ENCODE data around the gene RNASE13.
"Not testable (repeated sequence)": the region's sequence is repeated elsewhere in the genome, so short reads cannot be mapped to it uniquely, and the experiment has no call there.

Gene RNASE13

DNA sequence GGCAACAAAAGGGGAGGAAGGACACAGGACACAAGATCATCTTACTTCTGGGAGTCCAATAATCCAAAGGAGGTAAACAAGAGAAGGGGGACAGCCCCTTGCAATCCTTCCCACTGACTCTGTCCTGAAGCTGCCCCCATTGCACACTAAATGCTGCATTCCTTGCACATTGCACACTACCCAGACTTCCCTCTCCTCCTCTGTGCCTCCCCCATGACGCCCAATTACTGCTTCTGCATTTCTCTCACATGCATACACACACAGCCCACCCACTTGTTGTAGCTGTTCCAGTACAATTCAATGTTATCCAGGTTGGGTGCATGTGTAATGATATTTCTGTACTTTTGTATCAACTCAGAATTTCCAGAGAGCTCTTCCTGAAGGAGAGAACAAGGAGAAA is 15.2 kb downstream of the RNASE13 start:
- DNase-seq, result no peak

DNA sequence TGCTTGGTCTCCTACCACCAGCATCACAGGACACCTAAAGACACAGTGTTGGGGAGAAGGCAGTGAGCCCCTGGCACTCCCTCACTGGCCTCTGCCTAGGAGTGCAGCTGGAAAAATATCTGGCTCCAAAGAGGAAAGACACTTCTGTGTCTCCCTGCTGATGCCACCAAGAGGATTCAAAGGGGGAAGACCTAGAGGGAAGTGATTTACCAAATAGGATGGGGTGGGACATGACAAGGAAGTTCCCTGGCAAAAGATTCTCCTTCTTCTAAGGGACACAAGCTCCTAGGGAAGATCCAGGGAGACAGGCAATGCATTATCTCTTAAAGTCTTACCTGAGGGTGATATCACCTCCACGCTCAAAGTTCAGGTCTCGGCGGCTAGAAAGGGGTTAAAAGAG is 15.8 kb downstream of the RNASE13 start:
- no peak for DNase-seq

- DNase-seq, result no peak
These were observed 16.3 kb downstream of the RNASE13 start for GRCh38 chr14:21018286-21018685.

GRCh38 chr14:21017528-21018245 is 16.9 kb downstream of the RNASE13 start:
- DNase-seq, result no peak

DNA sequence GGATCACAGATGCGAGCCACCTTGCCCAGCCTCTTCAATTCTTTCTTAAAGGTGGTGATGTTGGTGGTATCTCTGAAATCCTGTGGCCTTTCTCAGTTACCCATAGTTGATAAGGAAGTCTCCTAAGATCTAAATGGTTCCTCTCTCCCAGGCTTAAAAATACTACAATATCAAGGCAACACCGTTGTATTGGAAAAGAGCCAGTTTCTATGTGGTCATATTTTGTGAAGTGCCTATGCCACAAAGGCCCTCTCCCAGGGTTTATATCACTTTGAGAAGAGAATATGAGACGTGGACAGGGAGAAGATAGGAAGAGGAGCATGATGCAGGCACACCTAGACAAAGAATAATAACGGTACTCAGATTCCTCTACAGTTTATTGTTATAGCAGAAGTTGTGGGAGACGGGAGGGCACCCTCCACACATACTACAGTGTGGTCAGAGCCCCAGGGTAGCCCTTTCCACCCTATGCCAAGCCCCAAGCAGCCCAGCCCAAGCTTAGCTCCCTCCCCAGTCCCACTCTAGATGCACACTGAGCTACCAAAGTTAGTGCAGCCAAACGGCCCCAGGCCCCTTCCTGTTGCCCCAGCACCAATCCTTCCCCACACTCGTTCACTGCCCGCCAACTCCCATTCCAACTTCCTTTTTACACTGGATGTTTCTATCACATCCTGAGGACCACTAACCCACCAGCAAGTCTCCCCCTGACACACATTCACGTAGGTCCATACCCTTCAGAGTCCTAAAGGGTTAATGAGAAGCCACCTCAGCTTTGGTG is 18.0 kb downstream of the RNASE13 start:
- no peak for DNase-seq

GRCh38 chr14:21015312-21015711 is 19.3 kb downstream of the RNASE13 start:
- peak; percentile 31 for DNase-seq

- DNase-seq, result peak; percentile 21
These were observed 19.8 kb downstream of the RNASE13 start for GRCh38 chr14:21014761-21015190.

DNA sequence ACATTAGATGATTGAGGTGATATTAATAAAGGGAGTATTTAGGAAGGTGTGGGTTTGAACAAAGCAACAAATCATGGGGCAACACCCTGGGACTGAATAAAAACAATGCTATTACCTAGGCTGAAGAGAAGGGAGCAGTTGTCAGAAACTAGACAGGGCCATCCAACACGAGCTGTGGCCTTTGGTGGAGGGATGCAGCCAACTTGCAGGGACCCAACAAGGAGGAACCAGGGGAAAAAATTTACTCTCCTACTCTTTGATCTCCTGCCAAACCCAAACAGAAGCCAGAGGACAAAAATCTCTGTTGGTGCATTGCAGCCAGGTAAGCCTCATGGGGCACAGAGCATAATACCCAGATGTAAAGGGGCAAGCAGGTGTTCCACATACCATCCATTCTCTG is 23.5 kb downstream of the RNASE13 start:
- no peak for DNase-seq

- not testable (repeated sequence) for DNase-seq
These were observed 24.9 kb downstream of the RNASE13 start for GRCh38 chr14:21009721-21010120.

GRCh38 chr14:21003788-21004346 is 30.7 kb downstream of the RNASE13 start:
- no peak for DNase-seq

DNA sequence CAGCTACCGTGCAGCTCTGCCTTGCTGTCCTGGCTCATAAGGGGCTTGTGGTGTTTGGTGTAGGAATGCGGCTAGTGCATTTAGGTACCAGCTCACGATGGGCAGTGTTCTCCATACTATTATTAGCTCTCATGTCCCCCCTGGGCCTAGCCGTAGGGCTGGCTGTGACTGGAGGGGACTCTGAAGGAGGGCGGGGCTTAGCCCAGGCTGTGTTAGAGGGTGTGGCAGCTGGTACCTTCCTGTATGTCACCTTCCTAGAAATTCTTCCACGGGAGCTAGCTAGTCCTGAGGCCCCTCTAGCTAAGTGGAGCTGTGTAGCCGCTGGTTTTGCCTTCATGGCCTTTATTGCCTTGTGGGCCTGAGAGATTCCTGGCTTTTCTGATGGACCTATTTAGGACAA is 33.4 kb downstream of the RNASE13 start:
- no peak for DNase-seq

DNA sequence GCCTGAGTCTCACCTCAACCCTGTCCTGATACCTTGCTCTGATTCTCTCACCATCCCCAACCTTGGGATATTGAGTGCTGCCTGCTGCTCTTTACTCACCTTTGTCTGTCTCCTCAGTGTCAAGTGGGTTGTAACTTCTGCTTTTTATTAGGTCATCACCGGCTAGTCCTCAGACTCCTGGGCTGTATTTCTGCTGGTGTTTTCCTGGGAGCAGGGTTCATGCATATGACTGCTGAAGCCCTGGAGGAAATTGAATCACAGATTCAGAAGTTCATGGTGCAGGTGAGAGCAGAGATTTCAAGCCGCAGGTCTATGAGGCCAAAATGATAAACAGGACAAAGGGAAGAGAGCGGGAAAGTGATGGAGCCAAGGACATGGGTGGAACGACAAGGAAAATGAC is 35.0 kb downstream of the RNASE13 start:
- DNase-seq, result no peak

DNA sequence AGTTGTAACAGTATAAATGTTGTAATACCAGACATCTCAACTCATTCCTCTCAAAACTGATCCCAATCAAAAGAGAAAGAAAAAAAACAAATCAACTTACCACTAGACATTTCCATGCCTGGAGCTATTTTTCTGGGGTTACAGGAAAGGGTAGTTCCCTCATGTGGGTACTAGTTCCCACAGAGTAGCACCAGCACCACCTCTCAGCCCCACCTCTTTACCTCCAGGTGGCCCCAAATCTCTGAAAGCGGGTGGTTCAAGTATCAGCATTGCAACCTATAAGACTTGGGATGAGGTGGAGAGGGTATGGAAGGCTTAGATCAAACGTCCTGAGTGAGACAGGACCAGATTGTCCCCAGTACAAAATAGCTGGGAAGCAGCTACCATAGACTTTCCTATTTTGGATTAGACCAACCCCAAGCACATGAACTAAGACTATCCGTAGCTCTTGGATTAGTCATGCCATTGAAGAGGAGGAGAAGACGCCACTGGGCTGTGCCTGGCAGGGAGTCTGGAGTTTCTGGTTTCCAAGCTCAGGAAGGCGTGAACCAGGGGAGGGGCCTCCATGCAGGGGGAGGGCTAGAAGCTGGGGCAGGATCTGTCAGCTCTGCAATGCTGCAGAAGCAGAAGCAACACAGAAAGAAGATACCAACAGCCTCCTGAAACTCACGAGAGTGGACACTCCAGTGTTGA is 35.8 kb downstream of the RNASE13 start, which contains the start of gene SLC39A2:
SLC39A2 (plus strand) TSS at position 620 of the 693 bp plus-strand sequence. CDS start 154 bp downstream, outside the sequence.
- DNase-seq, result no peak

- DNase-seq, result no peak
These were observed 36.5 kb downstream of the RNASE13 start for GRCh38 chr14:20998139-20998538.

DNA sequence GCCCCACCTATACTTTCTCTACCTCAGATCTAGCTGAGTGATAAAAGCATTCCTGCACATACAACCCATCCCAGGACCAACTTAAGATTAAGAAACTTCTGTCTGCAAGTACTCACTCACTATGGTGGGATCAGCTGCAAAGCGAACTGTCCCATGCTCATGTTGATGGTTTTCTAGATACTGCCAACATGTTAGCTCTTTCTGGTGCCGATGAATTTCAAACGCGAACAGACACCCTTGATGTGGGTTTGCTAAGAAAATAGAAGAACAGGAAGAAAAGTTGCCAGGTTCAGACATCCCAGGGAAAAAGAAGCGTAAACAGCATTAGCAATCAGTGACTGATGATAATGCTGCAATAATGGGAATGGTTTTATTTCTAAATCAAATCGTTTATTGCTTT is 37.0 kb downstream of the RNASE13 start:
- DNase-seq, result no peak

GRCh38 chr14:20997115-20997514 is 37.5 kb downstream of the RNASE13 start:
- no peak for DNase-seq

DNA sequence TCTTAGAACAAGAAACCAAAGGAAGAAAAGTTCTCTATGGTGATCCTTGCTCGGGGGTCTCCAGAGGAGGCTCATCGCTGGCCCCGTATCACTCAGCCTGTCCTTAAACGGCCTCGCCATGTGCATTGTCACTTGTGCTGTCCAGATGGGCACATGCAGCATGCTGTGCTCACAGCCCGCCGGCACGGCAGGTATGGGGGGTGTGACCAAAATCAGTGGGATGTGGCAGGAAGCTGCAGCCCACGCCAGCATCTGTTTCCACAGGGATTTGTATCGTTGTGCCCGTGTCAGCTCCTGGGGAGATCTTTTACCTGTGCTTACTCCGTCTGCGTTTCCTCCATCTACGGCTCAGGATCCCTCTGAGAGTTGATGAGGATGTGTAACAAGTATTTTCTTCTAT is 38.1 kb downstream of the RNASE13 start:
- no peak for DNase-seq

- peak; percentile 95 for DNase-seq
These were observed 44.6 kb downstream of the RNASE13 start, which contains the start of gene METTL17 for GRCh38 chr14:20989787-20990600. Gene METTL17 (plus strand): TSS chr14:20989980. CDS start chr14:20990003, 23 bp downstream.

DNA sequence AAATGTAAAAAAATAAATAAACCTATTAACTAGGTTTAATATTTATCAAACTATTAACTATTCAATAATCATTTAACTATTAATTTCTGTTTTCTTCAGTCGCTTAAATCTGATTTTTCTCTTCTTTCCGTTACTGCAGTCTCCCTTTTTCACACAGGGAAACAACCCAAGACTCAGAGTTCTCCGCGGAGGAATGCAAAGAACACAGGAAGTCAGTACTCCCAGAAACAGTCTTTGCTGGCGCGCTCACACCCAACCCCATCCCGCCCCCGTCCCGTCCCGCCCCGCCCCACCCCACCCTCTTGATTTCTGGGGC is 45.2 kb downstream of the RNASE13 start:
- DNase-seq, result no peak

GRCh38 chr14:20988717-20989470 is 45.7 kb downstream of the RNASE13 start:
- DNase-seq, result no peak

DNA sequence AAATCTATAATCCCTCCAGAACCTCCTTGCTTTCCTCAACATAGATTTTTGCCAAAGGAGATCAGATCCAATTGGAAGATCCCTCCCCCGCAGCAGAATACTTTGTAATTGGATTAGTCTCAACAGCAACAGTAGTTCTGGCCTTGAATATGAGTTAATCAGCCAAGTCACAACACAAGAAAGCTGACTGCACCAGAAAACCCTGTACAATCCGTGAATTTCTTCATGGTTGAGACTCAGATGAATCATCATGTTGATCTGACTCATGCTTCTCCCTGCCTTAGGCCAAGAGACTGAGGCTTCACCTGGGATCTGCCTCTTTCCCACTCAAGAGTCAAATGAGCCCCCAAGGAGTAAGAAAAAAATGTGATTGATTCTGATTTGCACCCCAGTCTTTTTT is 47.8 kb downstream of the RNASE13 start:
- no peak for DNase-seq

GRCh38 chr14:20985650-20986049 is 49.0 kb downstream of the RNASE13 start:
- DNase-seq, result not testable (repeated sequence)
